DMS 273 (cell line): Measurements from ENCODE around the gene TAF4B.
A peak's percentile ranks its signal among the peaks of the same experiment; 100 is the strongest.
"Not testable (repeated sequence)": the region's sequence is repeated elsewhere in the genome, so short reads cannot be mapped to it uniquely, and the experiment has no call there.

Source experiments
- DNase-seq: peaks from one replicate; lab custom pipeline; 2025; ENCODE audit not compliant: unreplicated experiment; lab: John Stamatoyannopoulos, UW

TAF4B gene

GRCh38 chr18:26421931-26422330 lies 195.7 kb downstream of the TAF4B start:
- no peak for DNase-seq

- DNase-seq: no peak
Observed at GRCh38 chr18:26422472-26423162, 196.4 kb downstream of the TAF4B start.

- DNase-seq: no peak
Observed at GRCh38 chr18:26424428-26425147, 198.3 kb downstream of the TAF4B start.

- no peak for DNase-seq
Observed at GRCh38 chr18:26425148-26425531, 198.9 kb downstream of the TAF4B start.

- DNase-seq: peak; percentile 75
Observed at GRCh38 chr18:26429535-26430226, 203.4 kb downstream of the TAF4B start.

GRCh38 chr18:26432651-26433424 lies 206.6 kb downstream of the TAF4B start:
- no peak for DNase-seq

GRCh38 chr18:26434887-26435286 lies 208.6 kb downstream of the TAF4B start:
- no peak for DNase-seq

- no peak for DNase-seq
Observed at GRCh38 chr18:26435415-26436095, 209.3 kb downstream of the TAF4B start.

GRCh38 chr18:26436176-26437051 lies 210.2 kb downstream of the TAF4B start:
- DNase-seq: no peak

GRCh38 chr18:26437634-26438033 lies 211.4 kb downstream of the TAF4B start:
- DNase-seq: not testable (repeated sequence)

- no peak for DNase-seq
Observed at GRCh38 chr18:26438980-26439379, 212.7 kb downstream of the TAF4B start.

GRCh38 chr18:26439537-26439936 lies 213.3 kb downstream of the TAF4B start:
- DNase-seq: no peak

GRCh38 chr18:26440644-26441043 lies 214.4 kb downstream of the TAF4B start:
- no peak for DNase-seq
